ENCODE measurements around the gene RNF215.
A peak's percentile ranks its signal among the peaks of the same experiment; 100 is the strongest.
"Not testable (repeated sequence)": the region's sequence is repeated elsewhere in the genome, so short reads cannot be mapped to it uniquely, and the experiment has no call there.

RNF215 gene

GRCh38 chr22:30404307-30404706 is 17.1 kb upstream of the RNF215 start:
- H3K9me3 ChIP-seq (ENCODE audit: control insufficient read depth, insufficient read depth, low read depth, low read length) = no peaks in the 10 kb centered on the region
- peaks cover 9% of the 10 kb centered on the region for H3K4me1 ChIP-seq (ENCODE audit: control insufficient read depth, insufficient read depth, low read length)
- no peaks in the 10 kb centered on the region for H3K27me3 ChIP-seq (ENCODE audit: control insufficient read depth, insufficient read depth, low read length)
- no peak overlapping the region for H3K4me3 ChIP-seq (ENCODE audit: low read depth, low read length)
- H3K36me3 ChIP-seq (ENCODE audit: control insufficient read depth, insufficient read depth, low read length) = peaks cover 15% of the 10 kb centered on the region
- H3K27ac ChIP-seq (ENCODE audit: low read depth, low read length) = no peak overlapping the region
- no peak overlapping the region for H3K9ac ChIP-seq (ENCODE audit: low read length)

- H3K9ac ChIP-seq (ENCODE audit: low read length); H3K9me3 ChIP-seq (ENCODE audit: control insufficient read depth, insufficient read depth, low read depth, low read length); H3K36me3 ChIP-seq (ENCODE audit: control insufficient read depth, insufficient read depth, low read length): not testable (repeated sequence)
These were observed 15.5 kb upstream of the RNF215 start for GRCh38 chr22:30402766-30403104.

GRCh38 chr22:30402028-30402765 is 15.0 kb upstream of the RNF215 start:
- peaks cover 4% of the 10 kb centered on the region for H3K36me3 ChIP-seq (ENCODE audit: control insufficient read depth, insufficient read depth, low read length)
- no peaks in the 10 kb centered on the region for H3K9me3 ChIP-seq (ENCODE audit: control insufficient read depth, insufficient read depth, low read depth, low read length)
- peaks cover 20% of the 10 kb centered on the region for H3K27me3 ChIP-seq (ENCODE audit: control insufficient read depth, insufficient read depth, low read length)
- no peak overlapping the region for H3K4me3 ChIP-seq (ENCODE audit: low read depth, low read length)
- no peak overlapping the region for H3K27ac ChIP-seq (ENCODE audit: low read depth, low read length)
- peaks cover 26% of the 10 kb centered on the region for H3K4me1 ChIP-seq (ENCODE audit: control insufficient read depth, insufficient read depth, low read length)
- no peak overlapping the region for H3K9ac ChIP-seq (ENCODE audit: low read length)

More at GRCh38 chr22:30402766-30403104, 15.5 kb upstream of the RNF215 start:
- H3K27ac ChIP-seq (ENCODE audit: low read depth, low read length); H3K4me3 ChIP-seq (ENCODE audit: low read depth, low read length): not testable (repeated sequence)
- H3K4me1 ChIP-seq (ENCODE audit: control insufficient read depth, insufficient read depth, low read length) = peaks cover 22% of the 10 kb centered on the region
- peaks cover 15% of the 10 kb centered on the region for H3K27me3 ChIP-seq (ENCODE audit: control insufficient read depth, insufficient read depth, low read length)

GRCh38 chr22:30401024-30401423 is 13.8 kb upstream of the RNF215 start:
- H3K4me3 ChIP-seq (ENCODE audit: low read depth, low read length); H3K9me3 ChIP-seq (ENCODE audit: control insufficient read depth, insufficient read depth, low read depth, low read length); H3K9ac ChIP-seq (ENCODE audit: low read length); H3K27ac ChIP-seq (ENCODE audit: low read depth, low read length); H3K36me3 ChIP-seq (ENCODE audit: control insufficient read depth, insufficient read depth, low read length): not testable (repeated sequence)
- Histone ChIP-seq H3K4me1 (ENCODE audit: control insufficient read depth, insufficient read depth, low read length) (peaks cover 29% of the 10 kb centered on the region), H3K27me3 (ENCODE audit: control insufficient read depth, insufficient read depth, low read length) (peaks cover 32% of the 10 kb centered on the region)

GRCh38 chr22:30400159-30400558 is 12.9 kb upstream of the RNF215 start:
- no peaks in the 10 kb centered on the region for H3K36me3 ChIP-seq (ENCODE audit: control insufficient read depth, insufficient read depth, low read length)
- H3K27me3 ChIP-seq (ENCODE audit: control insufficient read depth, insufficient read depth, low read length) = peaks cover 37% of the 10 kb centered on the region
- no peak overlapping the region for H3K9ac ChIP-seq (ENCODE audit: low read length)
- H3K27ac ChIP-seq (ENCODE audit: low read depth, low read length) = no peak overlapping the region
- H3K4me1 ChIP-seq (ENCODE audit: control insufficient read depth, insufficient read depth, low read length) = peaks cover 29% of the 10 kb centered on the region
- no peak overlapping the region for H3K4me3 ChIP-seq (ENCODE audit: low read depth, low read length)
- H3K9me3 ChIP-seq (ENCODE audit: control insufficient read depth, insufficient read depth, low read depth, low read length) = no peaks in the 10 kb centered on the region

- Histone ChIP-seq H3K9ac (ENCODE audit: low read length) (no peak overlapping the region), H3K27me3 (ENCODE audit: control insufficient read depth, insufficient read depth, low read length) (peaks cover 37% of the 10 kb centered on the region), H3K27ac (ENCODE audit: low read depth, low read length) (no peak overlapping the region), H3K4me1 (ENCODE audit: control insufficient read depth, insufficient read depth, low read length) (peaks cover 29% of the 10 kb centered on the region), H3K4me3 (ENCODE audit: low read depth, low read length) (no peak overlapping the region), H3K36me3 (ENCODE audit: control insufficient read depth, insufficient read depth, low read length) (no peaks in the 10 kb centered on the region), H3K9me3 (ENCODE audit: control insufficient read depth, insufficient read depth, low read depth, low read length) (no peaks in the 10 kb centered on the region)
These were observed 12.5 kb upstream of the RNF215 start for GRCh38 chr22:30399718-30400117.

GRCh38 chr22:30398685-30399680 is 11.8 kb upstream of the RNF215 start:
- Histone ChIP-seq H3K4me3 (ENCODE audit: low read depth, low read length) (no peak overlapping the region; the same call in 1 of the 2 replicates), H3K4me1 (ENCODE audit: control insufficient read depth, insufficient read depth, low read length) (peaks cover 29% of the 10 kb centered on the region), H3K9ac (ENCODE audit: low read length) (no peak overlapping the region), H3K9me3 (ENCODE audit: control insufficient read depth, insufficient read depth, low read depth, low read length) (no peaks in the 10 kb centered on the region), H3K36me3 (ENCODE audit: control insufficient read depth, insufficient read depth, low read length) (no peaks in the 10 kb centered on the region), H3K27me3 (ENCODE audit: control insufficient read depth, insufficient read depth, low read length) (peaks cover 37% of the 10 kb centered on the region), H3K27ac (ENCODE audit: low read depth, low read length) (no peak overlapping the region)

- peaks cover 37% of the 10 kb centered on the region for H3K27me3 ChIP-seq (ENCODE audit: control insufficient read depth, insufficient read depth, low read length)
- no peak overlapping the region for H3K9ac ChIP-seq (ENCODE audit: low read length)
- H3K36me3 ChIP-seq (ENCODE audit: control insufficient read depth, insufficient read depth, low read length) = no peaks in the 10 kb centered on the region
- H3K4me3 ChIP-seq (ENCODE audit: low read depth, low read length) = peak overlapping the region; percentile 75
- no peak overlapping the region for H3K27ac ChIP-seq (ENCODE audit: low read depth, low read length)
- H3K9me3 ChIP-seq (ENCODE audit: control insufficient read depth, insufficient read depth, low read depth, low read length) = no peaks in the 10 kb centered on the region
- peaks cover 34% of the 10 kb centered on the region for H3K4me1 ChIP-seq (ENCODE audit: control insufficient read depth, insufficient read depth, low read length)
These were observed 10.7 kb upstream of the RNF215 start for GRCh38 chr22:30397656-30398635.

DNA sequence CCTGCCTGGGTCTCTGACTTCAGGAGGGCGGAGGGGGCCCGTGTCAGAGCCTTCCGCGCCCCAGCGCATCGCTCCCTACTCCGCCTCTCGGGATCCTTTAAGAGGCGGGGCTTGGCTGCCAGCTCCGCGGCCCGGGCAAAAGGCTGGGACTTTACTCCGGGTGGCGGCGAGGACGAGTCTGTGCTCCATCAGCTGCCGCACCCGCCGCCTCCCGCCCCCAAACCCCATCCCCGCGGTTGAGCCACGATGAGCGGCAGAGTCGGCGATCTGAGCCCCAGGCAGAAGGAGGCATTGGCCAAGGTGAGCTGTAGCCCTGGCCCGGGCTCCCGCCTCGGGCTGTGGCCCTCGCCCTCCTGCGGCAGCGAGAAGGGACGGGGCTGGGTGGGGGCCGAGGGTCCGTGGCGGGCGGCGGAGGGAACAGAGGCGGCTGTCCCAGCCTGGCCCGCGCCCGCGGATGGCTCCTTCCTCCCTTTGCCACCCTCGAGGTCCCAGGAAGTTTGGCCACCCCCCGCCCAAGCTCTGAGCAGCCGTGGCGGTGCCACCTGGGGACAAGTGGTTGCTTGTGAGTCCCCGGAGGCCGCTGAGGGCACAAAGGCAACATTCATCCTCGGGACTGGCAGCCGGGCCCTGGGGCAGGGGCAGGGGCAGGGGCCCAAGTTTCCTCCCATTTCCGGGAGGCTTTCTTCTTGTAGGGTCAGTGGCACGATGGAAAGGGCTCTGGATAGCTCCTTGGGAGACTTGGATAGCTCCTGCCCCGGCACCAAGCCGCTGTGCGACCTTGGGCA is 9.9 kb upstream of the RNF215 start, which contains the start of gene SEC14L2:
SEC14L2 (plus strand) TSS at position 148 of the 785 bp plus-strand sequence; CDS start at position 247, 99 bp downstream.
- Histone ChIP-seq H3K9me3 (ENCODE audit: control insufficient read depth, insufficient read depth, low read depth, low read length) (no peaks in the 10 kb centered on the region), H3K36me3 (ENCODE audit: control insufficient read depth, insufficient read depth, low read length) (no peaks in the 10 kb centered on the region), H3K4me3 (ENCODE audit: low read depth, low read length) (peak within 1 kb of the TSS; percentile 75), H3K9ac (ENCODE audit: low read length) (no peak within 1 kb of the TSS), H3K4me1 (ENCODE audit: control insufficient read depth, insufficient read depth, low read length) (peaks cover 36% of the 10 kb centered on the region), H3K27me3 (ENCODE audit: control insufficient read depth, insufficient read depth, low read length) (peaks cover 37% of the 10 kb centered on the region), H3K27ac (ENCODE audit: low read depth, low read length) (no peak within 1 kb of the TSS)

DNA sequence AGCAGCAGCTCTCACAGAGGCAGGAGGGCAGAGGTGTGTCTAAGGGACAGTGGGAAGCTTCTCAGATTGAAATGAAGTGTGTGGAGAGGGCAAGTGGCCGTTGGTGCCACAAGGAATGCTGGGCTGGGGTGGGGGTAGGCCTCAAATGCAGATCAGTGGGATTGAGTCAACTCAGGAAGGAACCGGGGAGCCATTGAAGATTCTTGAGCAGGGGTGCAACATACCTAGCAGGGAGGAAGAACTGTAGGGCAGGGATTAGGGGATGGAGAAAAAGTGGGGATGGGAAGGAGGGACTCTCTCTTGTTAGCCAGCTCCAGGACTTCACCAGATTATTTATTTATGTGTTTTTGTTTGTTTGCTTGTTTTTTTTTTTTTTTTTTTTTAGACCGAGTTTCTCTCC is 6.7 kb upstream of the RNF215 start:
- Histone ChIP-seq H3K27ac (ENCODE audit: low read depth, low read length) (no peak overlapping the region), H3K36me3 (ENCODE audit: control insufficient read depth, insufficient read depth, low read length) (no peaks in the 10 kb centered on the region), H3K4me1 (ENCODE audit: control insufficient read depth, insufficient read depth, low read length) (peaks cover 36% of the 10 kb centered on the region), H3K9ac (ENCODE audit: low read length) (no peak overlapping the region), H3K4me3 (ENCODE audit: low read depth, low read length) (no peak overlapping the region), H3K27me3 (ENCODE audit: control insufficient read depth, insufficient read depth, low read length) (peaks cover 34% of the 10 kb centered on the region), H3K9me3 (ENCODE audit: control insufficient read depth, insufficient read depth, low read depth, low read length) (peaks cover 12% of the 10 kb centered on the region)
